ENCODE results near the gene MARCHF10. TPM values are rescaled to one million over a fixed set of nuclear protein-coding genes. Genes with fewer than 3 reads are reported as not detected.

The MARCHF10 gene
- total RNA-seq, 4 donors from 2014 or later = 0.28 TPM; not detected in 3

- ATAC-seq (ENCODE audit: low FRiP score) = peak; percentile 93
- peak; percentile 30 for DNase-seq (ENCODE audit: low spot score)
- no peak for TF ChIP-seq CTCF (IDR thresholded peaks at IDR 0.05)
Observed at GRCh38 chr17:62778990-62779681, 29.0 kb downstream of the MARCHF10 start.

- DNase-seq (ENCODE audit: low spot score) (no peak), ATAC-seq (ENCODE audit: low FRiP score) (no peak)
- TF ChIP-seq CTCF (IDR thresholded peaks at IDR 0.05) = no peak
Observed at GRCh38 chr17:62775876-62776275, 32.2 kb downstream of the MARCHF10 start.

- ATAC-seq (ENCODE audit: low FRiP score) (no peak), DNase-seq (ENCODE audit: low spot score) (no peak)
- no peak for TF ChIP-seq CTCF (IDR thresholded peaks at IDR 0.05)
Observed at GRCh38 chr17:62774338-62774737, 33.8 kb downstream of the MARCHF10 start.

GRCh38 chr17:62767997-62768396 is 40.1 kb downstream of the MARCHF10 start:
- ATAC-seq (ENCODE audit: low FRiP score) (no peak), DNase-seq (ENCODE audit: low spot score) (no peak)
- TF ChIP-seq CTCF (IDR thresholded peaks at IDR 0.05) = no peak

- TF ChIP-seq CTCF (IDR thresholded peaks at IDR 0.05) = no peak
- no peak for DNase-seq (ENCODE audit: low spot score)
- no peak for ATAC-seq (ENCODE audit: low FRiP score)
Observed at GRCh38 chr17:62765351-62765750, 42.8 kb downstream of the MARCHF10 start.

- ATAC-seq (ENCODE audit: low FRiP score) = no peak
- TF ChIP-seq CTCF (IDR thresholded peaks at IDR 0.05) = no peak
- no peak for DNase-seq (ENCODE audit: low spot score)
Observed at GRCh38 chr17:62763891-62764600, 44.1 kb downstream of the MARCHF10 start.

GRCh38 chr17:62761884-62762283 is 46.2 kb downstream of the MARCHF10 start:
- ATAC-seq (ENCODE audit: low FRiP score) = no peak

More at GRCh38 chr17:62761884-62762283, 46.2 kb downstream of the MARCHF10 start:
- DNase-seq (ENCODE audit: low spot score) = no peak
- TF ChIP-seq CTCF (IDR thresholded peaks at IDR 0.05) = no peak

Measured in omental fat pad (tissue), 4 donors.